Pericardium fibroblast (primary cell): Measurements from ENCODE around the gene USP12. TPM values are rescaled to one million over a fixed set of nuclear protein-coding genes. Genes with fewer than 3 reads are reported as not detected.

ENCODE experiments used
- total RNA-seq: library from RNA; depleted of rRNA; stranded (reverse); fragments of >200 nt; gene quantifications from 2 replicates; pipeline ENCODE4 v1.2.3, GENCODE V29; 2015

The USP12 gene
- total RNA-seq = 7.3 and 10.6 TPM in 2 replicates

DNA sequence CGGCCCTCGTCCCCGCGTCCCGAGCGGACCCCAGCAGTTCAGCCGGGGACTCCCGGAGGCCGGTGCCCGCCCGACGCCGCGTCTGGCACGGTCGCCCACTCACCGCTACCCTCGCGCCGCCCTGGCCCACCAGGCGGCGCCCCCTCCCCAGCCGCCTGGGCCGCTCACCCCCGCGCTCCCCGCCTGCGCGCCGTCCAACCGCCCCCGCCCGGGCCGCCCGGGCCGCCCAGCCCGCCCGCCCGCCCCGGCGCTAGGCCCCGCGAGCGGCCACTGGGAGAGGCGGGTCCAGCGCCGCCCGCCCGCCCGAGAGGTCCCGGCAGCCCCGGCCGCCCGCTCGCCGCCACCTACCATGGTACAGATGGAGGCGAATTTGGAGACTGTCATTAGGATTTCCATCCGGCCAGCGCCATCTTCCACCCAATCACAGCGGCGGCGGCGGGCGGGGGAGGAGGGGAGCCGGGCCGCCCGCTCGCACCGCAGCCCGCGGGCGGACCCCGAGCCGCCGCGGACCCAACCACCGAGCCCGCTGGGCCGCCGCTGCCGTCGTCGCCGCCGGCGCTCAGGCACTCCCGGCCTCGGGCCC, at the start of gene USP12:
TSS of gene USP12 (minus strand) at position 568 of the 583 bp plus-strand sequence. CDS start at position 396, 172 bp downstream.

Other genes starting within 250 kb of the USP12 start
- gene RPL21, start 79.7 kb upstream of the USP12 start, total RNA-seq = 1,400 and 1,984 TPM in 2 replicates
- gene RASL11A, start 99.0 kb upstream of the USP12 start, total RNA-seq = 6.1 and 8.1 TPM in 2 replicates